Stimulated activated CD4-positive, alpha-beta T cell treated with anti-CD3 and anti-CD28 coated beads, Interleukin-15, amount 100 ng/mL, for 1 hour (primary cell): Measurements from ENCODE around the gene RBM33.
A peak's percentile ranks its signal among the peaks of the same experiment; 100 is the strongest.

Source experiments
- DNase-seq, 2 donors: peaks; one replicate each; pipeline ENCODE4 v3.0.0-alpha.2; 2020; ENCODE audit warnings: low read depth in 1 of 2, low spot score in 1 of 2

RBM33 gene

DNA sequence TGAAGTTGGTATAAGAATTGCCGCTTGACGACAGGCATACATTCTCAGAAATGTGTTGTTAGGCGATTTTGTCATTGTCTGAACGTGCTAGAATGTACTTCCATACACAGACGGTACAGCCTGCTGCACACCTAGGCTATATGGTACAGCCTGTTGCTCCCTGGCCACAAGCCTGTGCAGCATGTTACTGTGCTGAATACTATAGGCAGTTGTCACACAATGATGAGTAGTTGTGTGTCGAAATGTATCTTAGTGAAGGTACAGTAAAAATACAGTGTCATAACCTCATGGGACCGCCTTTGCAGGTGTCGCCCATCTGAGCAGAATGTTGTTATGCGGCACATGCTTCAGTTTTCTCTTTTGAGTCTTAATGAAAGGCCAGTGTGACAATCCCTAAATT, 101.3 kb downstream of the RBM33 start:
- DNase-seq = no peak

DNA sequence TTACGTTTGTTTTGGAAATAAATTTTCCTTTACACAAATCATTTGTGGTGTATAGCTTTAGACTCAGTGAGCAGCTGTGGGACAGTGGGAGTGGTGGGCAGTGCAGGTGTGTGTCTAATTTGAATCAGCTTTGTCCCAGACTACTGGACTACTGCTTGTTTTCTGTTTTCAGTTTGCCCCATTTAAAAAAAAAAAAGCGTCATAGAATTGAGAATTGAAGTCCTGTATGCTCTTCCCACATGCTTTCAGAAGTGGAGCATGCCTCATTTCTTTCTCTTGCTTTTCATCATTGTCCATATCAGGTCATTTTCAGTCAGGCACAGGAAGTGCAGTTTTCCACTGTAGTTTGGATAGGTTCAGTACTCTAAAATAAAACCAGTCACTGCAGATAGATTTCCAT, 101.7 kb downstream of the RBM33 start:
- no peak for DNase-seq

DNA sequence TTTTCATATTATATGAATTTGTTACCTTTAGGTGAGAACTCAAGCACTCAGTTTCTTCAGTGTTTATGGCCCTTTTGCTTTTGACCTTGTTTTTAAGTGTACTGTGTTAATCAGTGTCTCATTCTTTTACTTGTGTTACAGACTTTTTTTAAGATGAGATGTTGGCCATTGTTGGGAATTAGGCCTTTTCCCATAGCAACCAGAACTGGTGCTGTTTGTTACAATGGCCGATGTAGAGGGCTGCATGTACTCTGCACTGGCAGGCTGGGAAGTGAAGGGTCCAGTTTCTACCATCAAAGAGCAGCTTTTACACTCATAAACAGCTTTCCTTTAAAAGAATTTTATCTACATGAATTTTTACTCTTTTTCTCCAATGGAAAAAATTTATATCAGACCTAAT, 102.7 kb downstream of the RBM33 start:
- DNase-seq = no peak

DNA sequence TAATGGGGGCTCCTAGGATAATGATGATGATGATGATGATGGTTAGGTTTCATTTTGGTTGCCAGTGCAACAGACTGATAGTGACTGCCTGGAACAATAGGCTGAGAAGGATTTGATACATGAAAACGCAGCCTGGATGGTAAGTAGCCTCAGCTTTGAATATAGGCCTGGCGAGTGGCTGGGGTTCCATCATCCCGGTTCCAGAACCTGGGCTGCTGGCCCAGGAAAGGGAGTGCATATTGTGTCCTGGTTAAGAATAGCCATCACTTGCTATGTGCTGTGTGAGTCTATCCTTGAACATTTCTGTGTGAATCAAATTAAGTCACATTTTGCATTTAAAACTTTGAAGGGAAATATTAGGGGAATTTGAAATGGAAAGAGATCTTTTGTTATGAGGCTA, 105.1 kb downstream of the RBM33 start:
- no peak for DNase-seq

DNA sequence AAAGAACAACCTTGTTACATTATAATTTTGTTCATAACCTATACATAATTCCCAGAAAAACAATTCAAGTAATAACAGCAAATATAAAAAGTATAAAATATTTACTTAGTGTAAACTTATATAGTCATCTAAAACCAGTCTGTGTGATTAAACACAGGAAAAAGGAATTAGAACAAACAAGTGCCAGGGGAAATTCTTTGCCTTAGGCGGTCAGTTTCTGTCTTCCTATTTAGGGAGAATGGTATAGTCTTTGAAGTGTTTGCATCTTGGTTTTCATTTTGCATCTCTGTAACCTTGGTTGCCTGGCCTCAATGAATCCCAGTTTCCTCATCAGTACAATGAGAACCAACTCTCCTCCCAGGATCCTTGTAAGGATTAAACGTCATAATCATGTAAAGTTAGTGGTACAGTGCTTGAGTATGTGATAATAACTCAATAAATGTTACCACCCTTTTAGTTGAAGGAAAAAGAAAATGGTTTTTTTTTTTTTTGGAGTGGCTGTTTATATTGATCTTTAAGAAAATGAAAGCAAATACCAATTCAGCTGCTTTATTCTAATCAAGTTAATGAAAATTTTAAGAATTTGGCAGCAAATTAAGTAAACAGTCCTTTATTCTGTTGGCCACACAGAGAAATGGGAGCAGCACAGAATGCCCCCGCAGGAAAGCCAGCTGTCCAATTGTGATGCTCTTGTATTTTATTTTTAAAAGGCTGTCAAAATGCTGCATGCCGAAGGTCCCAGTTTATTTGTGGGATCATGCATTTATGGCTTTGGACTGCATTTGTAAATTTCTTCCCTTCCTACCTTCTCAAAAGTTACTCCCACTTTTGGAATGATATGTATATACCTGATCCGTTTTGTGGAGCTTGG, 106.0 kb downstream of the RBM33 start:
- DNase-seq = no peak

DNA sequence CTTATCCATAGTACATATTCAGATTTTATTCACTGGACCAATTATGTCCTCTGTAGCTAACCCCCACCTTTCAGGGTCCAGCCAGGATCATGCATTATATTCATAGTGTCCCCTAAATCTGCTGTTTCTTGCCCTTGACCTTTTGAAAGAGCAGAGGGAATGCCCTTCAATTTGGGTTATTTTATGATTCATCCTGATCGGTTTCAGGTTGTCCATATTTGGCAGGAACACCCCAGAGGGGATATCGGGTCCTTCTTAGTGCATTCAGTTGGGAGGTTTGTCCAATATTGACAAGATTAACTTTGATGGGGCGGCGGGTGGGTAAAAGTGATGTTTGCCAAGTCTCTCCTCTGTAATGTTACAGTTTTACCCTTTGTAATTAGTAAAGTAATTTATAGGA, 106.9 kb downstream of the RBM33 start:
- DNase-seq = no peak

DNA sequence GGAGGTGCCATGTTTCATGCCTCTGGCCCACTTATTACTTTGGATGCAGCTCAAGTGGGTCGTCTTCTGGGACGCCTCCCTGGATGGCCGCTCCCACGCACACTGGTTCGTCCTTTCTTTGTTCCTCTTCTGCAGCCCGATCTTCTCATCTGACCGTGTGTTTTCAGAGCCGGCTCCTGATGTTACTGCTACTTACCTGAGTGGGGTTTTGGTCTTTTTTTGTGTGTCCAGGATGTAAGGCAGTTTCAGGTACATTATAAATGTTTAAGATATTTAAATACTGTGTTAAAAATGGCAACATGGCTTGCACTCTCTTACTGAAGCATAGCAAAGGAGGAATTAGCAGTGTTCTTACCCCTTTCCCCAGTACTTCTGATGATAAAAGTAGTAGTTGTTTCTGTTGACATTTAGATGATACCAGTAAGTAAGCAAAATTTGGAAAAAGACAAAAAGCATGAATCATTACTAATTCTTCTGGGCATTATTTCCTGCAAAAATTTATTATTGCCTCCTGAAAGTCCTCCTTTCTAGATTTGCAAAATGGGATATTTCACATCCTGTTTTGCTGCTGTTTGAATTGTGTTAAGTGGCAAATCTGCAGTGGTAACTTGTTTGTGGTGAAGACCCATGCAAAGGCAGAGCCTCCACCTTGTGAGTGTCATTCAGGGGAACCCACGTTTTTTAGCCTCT, 108.4 kb downstream of the RBM33 start:
- DNase-seq = no peak

DNA sequence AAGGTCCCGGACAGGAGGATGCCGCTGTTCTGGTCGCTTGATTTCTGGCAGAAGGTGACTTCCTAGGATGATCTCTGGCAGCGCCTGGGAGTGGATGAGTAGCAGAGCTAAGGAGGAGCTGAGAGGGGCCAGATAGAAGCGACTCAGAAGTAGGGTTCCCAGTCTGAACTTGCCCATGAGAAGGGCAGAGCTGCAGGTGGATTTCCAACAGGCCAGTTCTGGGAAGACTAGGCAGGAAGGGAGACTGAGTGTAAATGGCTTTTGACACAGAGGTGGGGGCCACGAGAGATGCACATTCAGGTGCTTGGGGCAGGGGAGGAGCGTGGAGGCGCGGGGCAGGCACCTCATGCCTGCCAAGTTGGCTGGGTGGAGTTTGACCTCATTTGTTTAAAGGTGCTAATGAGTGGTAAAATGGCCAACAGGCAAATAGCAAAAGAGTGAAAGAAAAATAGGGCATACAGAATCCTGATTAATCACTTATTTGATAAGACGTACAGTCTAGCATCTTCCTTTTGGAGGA, 109.0 kb downstream of the RBM33 start:
- DNase-seq = no peak

DNA sequence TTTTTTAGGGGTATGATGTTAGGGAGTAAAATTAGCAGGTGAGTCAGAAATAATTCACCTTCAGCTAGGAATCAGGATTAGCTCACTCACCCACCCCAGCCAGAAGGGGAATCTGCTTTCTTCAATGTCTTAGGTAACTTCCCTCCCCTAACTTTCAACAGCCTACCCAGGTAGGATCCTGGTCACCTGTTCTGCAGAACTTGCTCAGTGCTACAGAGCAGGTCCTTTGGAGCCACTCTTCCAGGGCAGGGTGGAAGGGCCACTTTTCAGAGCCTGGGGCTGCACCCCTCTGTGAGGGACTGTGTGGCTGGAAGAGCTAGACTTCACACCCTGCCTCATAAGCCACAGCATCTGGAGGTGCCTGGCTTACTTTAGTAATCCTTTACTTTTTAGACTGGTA, 109.7 kb downstream of the RBM33 start:
- DNase-seq = no peak

DNA sequence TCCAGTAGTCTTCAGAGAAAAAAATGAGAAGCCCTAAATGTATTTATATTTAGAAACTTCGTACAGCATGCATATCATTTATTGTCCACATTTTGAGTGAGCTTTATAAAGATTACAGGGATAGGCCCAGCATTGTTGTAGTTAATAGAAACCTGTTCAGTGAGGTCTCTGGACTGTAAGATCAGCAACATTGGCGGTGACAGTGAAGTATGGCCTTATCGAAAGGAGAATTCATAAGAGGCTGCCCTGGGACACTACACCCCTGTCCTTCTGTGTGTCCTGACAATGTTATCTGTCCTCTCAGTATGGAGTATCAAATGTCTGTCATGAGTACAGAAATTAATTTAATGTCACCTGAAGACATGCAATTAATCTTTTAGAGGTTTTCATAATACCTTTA, 110.6 kb downstream of the RBM33 start:
- no peak for DNase-seq

DNA sequence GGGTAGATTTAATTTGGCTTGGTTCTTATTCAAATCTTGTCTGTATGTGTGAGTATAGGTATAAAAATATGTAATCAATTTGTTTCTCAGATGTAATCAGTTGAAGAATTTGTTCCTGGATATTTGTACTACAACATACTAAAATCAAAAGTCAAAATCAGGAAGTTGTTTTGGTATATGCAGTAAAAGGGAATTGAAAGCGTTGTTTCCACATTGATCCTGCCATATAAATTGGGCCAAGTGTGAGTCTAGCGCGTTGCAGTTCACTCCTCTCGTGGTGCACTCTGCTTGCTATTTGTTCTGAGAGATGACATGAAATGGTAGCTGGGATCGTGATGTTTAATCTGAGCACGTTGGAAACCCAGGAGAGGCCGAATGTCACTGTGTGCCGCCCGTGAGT, 111.9 kb downstream of the RBM33 start:
- DNase-seq = no peak

DNA sequence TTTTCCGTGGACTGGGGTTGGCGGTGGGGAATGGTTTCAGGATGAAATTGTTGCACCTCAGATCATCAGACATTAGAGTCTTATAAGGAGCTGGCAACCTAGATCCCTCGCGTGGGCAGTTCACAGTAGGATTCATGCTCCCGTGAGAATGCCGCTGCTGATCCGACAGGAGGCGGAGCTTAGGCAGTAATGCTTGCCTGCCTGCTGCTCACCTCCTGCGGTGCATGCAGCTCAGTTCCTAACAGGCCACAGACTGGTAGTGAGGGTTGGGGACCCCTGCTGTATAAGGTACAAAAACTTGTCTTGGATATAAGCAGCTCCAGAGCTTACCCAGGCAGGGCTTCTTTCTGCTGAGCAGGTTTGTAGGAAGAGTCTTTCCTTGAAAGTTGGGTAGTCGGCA, 113.9 kb downstream of the RBM33 start:
- DNase-seq = no peak

DNA sequence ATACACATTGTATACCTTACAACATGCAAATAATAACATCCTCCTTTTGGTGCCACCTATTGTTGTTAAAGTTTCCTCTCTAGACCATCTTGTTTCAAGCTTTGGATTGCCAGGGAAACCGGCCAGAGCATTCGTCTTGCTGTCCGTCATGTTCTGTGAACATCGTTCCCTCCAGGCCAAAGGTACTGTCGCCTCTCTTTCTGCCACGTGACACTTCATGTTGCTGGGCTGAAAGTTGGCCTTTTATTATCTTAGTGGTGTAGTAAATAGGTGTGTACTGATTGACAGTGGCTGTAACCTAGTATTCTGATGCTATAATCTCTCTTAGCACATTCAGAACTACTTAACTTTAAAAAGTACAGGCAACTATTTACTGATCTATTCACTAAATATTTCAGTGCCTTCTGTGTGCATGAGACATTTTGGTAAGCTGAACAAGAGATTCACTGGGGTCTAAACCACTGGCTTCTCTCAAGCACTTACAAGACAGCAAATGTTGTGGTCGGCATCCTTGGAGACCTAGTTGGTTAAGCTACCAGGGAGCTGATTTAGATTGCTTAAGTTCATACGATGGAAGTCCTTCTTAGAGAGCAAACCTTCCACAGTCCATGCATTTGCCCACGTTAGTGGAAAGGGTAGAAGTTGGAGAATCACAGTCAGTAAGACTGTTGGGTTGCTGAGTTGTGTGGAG, 115.4 kb downstream of the RBM33 start:
- no peak for DNase-seq

DNA sequence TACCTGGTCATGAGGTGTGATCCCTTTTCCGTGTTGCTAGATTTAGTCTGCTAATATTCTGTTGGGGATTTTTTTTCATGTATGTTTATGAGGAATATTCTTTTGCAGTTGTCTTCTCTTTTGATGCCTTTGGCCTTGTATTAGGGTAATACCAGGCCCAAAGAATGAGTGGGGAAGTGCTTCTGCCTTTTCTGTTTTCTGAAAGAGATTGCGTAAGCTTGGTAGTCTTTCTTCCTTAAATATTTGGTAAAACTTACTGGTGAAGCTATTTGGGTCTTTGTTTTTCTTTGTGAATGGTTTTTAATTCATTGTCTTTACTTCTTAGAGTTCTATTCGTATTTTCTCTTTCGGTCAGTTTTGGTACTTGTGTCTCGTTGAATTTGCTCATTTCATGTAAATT, 116.7 kb downstream of the RBM33 start:
- no peak for DNase-seq

DNA sequence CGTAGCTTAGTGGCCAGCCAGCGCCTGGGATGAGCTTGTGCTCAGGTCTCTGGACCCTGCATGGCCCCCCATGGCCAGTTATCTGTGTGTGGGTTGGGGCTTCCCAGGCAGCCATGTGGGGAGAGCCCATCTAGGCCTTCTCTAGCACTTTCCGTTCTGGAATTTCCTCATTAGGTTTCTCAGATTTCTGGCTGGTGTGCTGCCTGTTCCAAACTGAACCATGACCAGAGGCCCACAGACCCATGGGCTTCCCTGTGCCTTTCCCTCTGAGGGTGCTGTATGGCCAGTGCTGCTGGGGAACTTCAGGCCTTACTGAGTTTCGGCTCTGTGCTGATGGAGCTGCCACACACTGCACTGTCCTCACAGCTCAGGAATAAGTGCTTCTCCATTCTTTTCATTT, 117.6 kb downstream of the RBM33 start:
- no peak for DNase-seq

DNA sequence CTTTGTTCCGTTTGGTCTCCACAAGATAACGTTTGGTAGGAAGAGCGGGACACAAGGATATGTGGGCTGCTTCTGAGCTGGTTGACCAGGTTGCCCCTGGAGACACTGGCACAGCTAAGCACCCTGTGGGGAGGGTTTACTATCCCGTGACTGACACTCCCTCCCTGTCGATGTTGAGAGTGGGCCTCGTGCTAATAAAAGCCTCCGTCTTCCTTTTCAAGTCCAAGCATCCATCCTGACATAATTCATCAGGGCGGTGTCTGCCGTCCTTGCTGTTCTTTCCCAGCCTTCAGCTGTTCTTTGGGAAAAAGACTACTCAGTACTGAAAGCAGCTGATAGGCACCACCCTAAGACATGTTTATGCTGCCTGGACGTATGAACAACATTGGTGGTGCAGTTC, 118.2 kb downstream of the RBM33 start:
- DNase-seq = no peak

DNA sequence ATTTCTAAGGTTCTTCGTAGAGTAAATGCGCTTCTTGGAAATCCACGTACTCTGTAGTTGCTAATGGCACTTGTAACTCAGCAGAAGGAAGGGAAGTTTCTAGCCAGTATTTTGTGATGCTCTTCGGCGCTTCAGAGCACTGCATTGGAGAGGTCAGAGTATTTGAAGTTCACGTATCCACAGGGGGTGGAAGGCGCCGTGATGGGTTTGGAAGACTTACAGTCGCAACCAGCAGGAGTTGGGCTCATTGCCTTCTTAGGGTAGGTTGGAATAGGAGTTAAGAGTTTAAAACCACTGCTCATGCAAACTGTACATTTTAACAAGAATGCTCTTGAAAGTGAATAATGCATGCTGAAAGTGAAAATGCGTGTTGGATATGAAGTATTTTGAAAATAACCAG, 118.7 kb downstream of the RBM33 start:
- DNase-seq = no peak

DNA sequence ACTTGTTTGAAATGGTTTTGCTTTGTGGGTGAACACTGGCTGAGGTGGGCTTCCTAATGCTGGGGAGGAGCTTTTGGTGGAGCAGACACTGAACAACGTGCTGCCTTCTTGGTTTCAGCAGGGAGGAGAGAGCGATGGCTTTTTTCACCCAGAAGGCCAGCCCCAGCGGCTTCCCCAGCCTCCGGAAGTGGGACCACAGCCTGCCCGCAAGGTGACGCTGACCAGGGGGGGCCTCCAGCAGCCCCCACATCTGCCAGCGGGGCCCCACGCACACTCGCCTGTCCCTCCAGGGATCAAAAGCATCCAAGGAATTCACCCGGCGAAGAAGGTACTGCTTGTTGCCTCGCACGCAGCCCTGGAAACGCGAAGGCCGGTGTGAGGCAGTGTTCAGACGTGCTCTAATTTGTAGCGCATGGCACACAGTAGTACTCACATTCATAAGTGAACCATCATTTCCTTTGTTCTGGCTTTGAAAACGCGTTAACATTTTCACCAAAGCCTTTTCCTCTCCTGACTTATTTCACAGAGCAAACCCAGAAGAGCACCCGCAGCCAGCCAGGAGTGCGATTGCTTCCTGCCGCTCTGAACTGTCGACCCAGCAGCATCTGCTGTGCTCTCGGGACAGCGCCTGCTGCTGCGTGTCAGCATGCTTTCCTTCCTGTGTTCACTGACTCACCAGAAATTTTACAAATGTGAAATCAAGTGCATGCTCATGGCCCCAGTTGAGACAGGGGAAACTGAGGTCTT, 119.4 kb downstream of the RBM33 start:
- DNase-seq = peak; percentile 13 to 24

DNA sequence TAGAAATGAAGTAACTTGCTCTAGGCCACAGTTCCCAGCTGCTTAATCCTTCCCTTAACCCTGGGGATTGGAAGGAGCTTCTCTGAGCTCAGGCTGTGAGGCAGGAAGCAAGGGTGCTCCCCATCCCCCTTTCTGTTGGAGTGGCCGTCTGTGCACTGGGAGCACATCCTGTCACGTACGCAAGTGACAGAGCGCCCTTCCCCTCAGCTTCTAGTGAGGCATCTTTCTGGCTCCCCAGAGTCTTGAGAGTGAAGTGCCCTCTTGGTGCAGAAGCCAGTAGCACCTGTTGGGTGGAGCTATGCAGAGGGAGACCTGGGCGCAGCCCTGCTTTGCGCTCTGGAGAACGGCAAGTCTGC, 120.0 kb downstream of the RBM33 start:
- DNase-seq = no peak

DNA sequence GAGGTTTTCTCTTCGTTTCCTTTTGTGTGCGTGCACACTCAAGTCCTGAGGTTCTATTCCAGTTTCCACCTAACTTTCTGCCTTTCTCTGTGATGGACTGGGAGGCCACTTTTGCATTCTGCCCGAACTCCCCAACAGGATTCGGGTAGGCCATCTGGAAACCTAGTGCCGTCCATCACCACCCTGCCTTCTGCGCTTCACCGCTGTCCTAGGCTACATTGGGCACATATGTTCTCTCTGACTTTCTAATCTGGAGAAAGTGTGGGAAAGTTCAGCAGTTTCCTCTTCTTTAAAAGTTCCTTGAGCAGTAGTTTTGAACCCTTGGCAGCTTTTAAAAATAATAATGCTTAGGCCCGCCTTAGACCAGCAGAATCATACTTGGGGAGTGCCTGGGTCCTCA, 121.0 kb downstream of the RBM33 start:
- no peak for DNase-seq

DNA sequence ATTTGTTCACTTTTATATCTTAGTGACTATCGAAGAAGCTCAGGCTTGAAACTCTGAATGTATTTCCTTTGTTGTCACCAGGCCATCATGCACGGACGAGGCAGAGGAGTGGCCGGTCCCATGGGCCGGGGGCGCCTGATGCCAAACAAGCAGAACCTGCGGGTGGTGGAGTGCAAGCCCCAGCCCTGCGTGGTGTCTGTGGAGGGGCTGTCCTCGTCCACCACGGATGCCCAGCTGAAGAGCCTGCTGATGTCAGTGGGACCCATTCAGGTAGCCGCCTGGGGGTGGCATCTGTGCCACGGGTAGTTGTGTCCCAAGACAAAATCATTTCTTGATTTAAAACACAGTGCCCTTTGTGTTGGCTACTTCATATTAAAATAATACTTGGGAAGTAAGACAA, 121.9 kb downstream of the RBM33 start:
- DNase-seq = no peak
